Activated T-helper 1 cell treated with Interleukin-2 at 50 U/mL for 16 hours (primary cell): ENCODE data around the gene PDE6B.
"Not testable (repeated sequence)": the region's sequence is repeated elsewhere in the genome, so short reads cannot be mapped to it uniquely, and the experiment has no call there.

Source experiments
- DNase-seq: peaks from one replicate; pipeline ENCODE4 v3.0.0-alpha.2; 2020; ENCODE audit warnings: low read depth

Gene PDE6B

DNA sequence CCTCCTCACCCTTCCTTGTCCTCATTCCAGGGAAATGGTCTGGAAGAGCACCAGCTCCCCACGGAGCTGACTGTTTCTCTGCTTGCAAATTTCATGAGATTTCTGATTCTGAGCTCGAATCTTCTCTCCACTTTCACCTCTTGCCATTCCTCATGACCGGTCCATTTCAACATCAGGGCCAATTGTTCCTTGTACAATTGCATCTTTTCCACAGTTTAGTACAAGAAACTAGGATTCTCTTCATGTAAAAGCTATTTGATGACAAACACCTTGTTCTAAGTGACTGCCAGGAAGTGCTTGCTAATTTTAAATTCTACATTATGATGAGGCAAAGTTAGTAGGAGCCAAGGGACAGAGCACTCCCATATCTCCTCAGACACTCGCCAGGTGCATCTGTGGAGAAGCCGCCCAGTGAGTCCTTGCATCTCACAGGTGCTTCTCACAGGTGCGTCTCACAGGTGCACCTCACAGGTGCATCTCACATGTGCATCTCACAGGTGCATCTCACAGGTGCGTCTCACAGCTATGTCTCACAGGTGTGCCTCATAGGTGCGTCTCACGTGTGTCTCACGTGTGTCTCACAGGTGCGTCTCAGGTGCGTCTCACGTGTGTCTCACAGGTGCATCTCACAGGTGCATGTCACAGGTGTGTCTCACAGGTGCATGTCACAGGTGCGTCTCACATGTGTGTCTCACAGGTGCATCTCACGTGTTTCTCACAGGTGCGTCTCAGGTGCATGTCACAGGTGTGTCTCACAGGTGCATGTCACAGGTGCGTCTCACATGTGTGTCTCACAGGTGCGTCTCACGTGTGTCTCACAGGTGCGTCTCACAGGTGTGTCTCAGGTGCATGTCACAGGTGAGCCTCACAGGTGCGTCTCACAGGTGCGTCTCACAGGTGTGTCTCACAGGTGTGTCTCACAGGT lies 3.0 kb upstream of the PDE6B start:
- DNase-seq = no peak

DNA sequence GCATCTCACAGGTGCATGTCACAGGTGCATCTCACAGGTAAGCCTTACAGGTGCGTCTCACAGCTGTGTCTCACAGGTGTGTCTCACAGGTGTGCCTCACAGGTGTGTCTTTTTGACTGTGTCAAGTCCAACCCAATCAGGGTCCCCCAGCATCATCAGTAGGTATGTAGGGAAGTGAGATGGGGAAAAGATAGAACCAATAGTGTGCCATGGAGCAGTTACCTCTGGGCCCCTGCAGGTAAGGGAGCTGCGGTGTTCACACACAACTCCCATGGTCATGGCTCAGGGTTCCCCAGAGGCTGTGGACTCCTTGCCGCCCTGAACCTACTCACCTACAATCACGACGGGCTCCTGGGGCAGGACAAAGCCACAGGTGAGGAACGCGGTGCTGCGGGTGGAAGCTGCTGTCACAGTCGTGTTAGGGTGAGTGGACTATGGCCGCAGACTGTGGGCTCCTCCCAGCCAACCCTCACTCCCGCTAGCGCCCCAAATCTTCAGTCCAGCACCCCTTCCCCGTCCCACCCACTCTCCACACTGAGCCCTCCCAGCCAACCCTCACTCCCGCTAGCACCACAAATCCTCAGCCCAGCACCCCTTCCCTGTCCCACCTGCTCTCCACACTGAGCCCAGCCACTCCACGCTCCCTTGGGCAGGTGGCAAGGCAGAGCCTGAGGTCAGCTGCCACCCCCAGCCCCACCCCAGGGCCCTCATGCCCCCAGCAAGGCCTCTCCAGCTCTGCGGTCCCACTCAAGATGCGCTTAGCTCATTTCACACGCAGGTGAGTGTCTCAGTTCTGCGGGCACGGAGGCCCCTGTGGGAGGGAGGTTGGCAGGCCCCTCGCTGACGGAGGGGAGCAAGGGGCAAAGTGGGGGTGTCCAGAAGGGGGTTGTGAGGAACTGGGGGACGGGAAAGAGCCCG lies 2.1 kb upstream of the PDE6B start:
- no peak for DNase-seq

DNA sequence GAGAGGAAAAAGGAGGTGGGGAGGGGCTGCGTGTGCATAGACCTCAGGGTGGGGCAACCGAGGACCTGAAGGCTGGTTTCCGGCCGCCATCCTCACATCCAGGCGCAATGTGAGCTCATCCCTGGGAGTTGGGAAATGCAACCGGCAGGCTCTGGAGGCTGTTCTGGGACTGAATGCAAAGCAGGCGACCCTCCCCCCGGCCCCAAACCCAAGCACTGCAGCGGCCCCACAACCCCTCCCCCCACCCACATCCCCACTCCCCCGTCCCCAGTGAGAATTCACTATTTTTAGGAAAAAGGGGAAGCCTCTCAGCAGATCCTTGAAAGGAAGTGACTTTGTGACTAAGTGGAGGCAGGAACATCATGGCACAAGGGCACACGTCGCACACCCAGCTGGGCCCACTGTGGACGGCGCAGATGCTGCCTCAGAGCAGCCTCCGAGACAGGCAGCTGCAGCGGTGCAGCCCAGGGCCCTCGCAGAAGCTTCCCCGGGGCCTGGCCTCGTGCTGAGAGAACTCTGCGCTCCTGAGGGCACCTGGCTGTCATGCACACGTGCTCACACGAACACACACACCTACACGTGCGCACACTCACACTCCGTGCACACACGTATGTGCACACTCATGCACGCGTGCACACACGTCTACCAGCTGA lies 1.3 kb upstream of the PDE6B start:
- no peak for DNase-seq

DNA sequence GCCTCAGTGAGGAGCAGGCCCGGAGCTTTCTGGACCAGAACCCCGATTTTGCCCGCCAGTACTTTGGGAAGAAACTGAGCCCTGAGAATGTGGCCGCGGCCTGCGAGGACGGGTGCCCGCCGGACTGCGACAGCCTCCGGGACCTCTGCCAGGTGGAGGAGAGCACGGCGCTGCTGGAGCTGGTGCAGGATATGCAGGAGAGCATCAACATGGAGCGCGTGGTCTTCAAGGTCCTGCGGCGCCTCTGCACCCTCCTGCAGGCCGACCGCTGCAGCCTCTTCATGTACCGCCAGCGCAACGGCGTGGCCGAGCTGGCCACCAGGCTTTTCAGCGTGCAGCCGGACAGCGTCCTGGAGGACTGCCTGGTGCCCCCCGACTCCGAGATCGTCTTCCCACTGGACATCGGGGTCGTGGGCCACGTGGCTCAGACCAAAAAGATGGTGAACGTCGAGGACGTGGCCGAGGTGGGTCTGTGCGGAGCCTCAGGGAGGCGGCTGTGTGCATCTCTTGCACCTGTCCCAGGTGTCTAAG lies 323 bp downstream of the PDE6B start:
- DNase-seq = no peak

DNA sequence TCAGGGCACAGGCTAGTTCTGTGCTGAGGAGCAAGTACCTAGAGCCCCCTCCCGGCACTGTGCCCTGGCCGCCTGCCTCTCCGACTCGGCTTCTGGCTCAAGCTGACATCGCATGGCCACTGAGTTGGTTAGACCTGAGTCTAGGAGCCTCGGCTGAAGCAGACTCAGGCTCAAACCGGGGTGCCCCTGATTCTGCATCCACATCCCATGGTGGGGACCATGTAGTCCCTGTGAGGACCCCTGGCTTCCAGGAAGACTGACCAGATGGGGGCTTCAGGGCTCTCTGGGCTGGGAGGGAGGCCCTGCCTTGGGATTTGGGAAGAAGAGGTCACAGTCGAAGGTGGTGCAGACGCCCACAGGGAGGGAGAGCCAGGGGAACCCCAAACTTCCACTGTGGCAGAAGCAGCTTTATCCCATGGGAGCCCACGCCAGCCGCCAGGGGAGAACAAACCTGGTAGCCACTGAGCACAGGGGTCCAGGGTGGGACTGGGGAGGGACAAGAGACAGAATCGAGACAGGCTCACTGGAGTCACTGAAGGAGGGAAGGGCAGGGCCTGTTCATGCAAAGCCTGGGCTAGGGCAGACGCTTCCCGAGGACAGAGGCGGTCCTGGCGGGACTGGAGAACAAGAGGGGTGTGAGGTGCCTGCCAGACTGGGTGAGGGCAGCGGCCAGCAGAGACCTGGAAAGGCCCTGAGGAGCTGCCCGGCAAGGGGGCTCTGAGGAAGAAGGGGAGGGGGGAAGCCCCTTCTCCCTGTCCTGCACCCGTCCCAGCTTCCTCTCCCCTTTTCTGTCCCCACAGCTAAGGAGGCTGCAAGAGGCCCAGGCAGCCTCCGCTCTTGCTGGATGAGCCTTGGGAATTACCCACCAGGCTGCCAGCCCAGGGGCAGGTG lies 1.1 kb downstream of the PDE6B start:
- DNase-seq = no peak

DNA sequence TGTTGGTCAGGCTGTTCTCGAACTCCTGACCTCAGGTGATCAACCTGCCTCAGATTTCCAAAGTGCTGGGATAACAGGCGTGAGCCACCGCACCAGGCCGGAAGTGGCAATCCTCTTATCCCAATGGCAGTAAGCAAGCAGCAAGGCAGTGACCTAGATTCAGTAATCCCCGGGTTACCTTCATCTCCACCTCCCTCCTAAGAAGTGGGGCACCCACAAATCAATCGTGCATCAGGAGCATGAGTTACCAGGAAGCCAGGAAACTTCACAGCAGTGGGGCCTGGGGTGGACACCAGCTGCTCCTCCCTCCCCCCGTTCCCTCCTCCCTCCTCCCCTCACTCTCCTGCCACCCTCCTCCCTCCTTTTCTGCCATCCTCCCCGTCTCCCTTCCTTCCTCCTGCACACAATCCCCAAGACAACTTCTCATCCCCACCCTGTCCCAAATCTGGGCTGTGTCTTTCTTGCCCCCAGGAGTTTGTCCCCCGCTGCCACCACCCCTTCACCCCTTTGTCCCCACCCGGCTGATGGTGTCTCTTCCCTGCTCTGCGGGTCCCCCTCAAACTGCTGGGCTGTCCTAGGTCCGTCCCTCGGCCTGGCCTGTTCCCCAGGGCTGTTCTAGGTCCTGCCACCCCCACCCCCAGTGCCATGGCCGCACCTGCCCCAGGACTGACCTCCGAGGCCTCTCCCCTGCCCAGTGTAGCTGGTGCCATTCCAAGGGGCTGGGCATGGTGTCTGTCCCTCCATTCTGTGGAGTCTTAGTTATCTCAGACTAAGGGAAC lies 2.2 kb downstream of the PDE6B start:
- DNase-seq = no peak

DNA sequence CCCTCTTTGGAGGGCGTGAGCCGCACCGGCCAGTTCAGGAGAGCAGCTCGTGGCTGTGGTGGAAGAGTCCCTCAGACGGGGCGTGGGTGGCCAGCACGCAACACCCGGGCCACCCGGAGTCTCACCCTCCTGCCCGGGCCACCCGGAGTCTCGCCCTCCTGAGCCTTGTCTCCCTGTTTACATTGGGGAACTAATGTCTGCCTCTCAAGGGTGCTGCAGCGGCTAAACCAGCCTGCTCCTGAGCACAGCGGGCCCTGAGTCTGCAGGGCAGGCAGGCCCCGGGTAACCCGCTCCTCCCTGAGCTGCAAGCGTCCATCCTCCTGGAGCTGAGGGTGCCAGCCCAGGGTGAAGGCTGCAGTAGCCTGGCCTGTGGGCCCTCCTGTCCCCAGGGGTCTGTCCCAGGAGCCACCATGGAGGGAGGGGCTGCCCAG lies 3.0 kb downstream of the PDE6B start:
- DNase-seq = no peak

DNA sequence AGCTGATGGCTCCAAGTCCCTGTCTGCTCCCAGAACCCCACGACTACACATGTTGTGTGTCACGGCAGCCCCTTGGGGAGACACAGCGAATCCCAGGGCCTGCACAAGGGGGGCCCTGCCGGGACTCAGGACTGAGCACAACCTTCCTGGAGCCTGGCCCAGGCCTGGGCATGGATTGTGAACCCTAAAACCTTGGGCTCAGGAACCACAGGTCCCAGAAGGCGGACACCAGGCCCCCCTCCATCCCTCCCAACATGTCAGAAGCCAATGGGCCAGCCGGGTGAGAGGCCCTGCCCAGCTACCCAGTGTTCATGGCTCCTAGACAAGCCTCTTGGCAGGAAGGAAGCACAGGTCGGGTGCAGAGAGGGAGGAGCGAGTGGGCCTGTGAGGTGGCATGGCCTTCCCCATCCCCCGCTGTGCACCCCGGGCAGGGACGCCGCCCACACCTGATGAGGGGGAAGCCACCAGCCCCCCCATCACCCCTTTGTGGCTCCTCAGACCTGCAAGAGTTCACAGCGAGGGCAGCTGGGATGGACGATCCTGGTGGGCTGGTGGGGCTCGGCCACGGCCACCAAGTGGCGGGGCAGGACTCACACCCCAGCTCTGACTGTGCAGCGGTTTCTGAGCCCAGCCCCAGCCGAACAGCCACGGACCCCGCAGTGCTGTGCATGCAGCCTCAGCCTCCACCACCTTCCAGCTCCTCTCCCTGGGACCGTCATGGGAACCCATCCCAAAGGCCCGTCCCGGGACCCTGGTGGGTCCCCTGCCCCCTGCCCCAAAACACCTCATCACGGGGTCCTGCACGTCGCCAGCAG lies 3.7 kb downstream of the PDE6B start:
- no peak for DNase-seq

DNA sequence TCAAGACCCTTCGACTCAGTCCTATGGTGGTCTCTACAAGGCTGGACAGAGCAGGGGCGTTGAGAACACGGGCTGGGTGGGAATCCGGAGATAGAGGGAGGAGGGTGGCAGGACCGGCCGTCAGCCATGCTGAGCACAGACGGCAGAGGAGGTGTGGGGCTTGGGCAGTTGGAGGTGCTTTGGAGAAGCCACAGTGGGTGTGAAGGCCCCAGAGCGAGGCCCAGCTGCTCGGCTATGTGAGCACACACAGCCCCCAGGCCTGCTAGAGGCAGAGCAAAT lies 4.2 kb downstream of the PDE6B start:
- DNase-seq = no peak

DNA sequence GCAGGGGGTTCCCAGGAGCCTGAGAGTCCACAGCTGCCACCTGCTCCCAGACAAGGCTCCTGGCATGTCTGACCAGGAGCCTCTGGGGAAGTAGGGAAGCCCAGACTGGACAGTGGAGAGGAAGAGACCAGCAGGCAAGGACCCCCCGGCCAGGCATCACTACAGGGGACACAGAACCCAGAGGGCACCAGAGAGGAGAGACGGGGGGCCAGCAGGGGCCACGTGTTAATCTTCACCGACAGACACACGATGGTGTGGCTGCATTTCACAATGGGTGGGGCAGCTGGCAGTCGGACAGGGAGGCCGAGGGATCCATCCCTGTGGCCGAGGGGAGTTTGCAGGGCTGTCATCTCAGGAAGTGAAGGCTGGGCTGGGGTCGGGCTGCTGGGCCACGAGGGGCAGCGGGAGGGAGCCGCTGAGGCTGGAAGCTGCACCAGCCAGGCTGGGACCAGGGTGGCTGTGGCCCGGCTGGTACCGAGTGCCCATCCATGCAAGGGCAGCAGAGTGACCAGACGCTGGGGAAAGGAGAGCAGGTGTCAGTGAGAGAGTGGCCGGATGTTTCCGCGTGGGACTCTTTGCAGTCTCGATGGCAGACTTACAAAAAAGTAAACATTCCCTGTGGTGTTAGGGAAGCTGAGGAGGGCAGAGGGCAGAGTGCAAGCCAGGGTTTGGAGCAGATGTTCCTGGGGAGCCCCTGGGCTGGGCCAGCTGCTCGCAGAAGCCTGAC lies 4.7 kb downstream of the PDE6B start:
- DNase-seq = no peak

DNA sequence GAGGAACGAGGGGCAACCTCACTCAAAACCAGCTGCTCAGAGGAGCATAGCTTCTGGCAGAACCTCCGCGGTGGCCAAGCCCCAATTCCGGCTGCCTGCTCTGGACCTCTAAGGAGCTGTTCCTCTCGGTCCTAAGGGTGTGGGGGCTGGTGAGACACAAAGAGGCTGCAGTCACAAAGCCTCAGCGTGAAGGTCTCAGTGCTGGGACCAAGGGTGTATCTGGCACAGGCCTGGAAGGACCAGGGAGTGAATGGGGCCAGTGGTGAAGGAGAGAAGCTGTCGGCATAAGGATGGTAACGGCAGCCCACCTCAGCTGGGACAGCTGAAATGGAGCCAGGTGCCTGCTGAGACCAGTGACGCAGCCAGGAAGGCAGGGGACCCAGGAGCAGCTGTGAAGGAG lies 5.3 kb downstream of the PDE6B start:
- DNase-seq = no peak

DNA sequence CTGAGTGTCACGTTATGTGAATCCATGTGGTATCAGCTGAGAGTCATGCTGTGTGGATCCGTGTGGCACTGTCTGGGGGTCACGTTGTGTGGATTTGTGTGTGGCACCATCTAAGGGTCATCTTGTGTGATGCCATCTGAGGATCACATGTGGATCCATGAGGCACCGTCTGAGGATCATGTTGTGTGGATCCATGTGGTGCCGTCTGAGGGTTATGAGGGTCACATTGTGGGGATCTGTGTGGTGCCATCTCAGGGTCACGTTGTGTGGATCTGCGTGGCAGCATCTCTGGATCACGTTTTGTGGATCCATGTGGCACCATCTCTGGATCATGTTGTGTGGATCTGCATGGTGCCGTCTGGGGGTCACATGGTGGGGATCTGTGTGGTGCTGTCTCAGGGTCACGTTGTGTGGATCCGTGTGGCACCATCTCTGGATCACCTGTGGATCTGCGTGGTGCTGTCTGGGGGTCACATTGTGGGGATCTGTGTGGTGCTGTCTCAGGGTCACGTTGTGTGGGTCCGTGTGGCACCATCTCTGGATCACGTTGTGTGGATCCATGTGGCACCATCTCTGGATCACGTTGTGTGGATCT lies 6.9 kb downstream of the PDE6B start:
- no peak for DNase-seq

DNA sequence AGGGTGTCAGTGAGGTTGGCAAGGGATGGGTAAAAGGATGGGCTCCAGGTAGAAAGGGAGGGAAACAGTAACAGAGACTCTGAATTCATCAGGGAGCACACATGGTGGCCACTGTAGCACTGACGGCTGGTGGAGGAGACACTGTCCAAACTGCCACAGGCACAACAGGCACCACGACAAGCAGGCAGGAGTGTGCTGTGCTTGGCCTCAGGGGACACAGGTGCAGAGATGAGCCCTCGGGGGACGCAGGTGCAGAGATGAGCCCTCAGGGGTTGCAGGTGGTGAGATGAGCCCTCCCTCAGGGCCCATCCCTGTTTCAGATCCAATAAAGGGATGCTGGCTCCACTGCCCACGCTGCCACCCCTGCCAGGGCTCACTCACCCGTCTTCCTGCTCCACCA lies 7.6 kb downstream of the PDE6B start:
- DNase-seq = no peak

DNA sequence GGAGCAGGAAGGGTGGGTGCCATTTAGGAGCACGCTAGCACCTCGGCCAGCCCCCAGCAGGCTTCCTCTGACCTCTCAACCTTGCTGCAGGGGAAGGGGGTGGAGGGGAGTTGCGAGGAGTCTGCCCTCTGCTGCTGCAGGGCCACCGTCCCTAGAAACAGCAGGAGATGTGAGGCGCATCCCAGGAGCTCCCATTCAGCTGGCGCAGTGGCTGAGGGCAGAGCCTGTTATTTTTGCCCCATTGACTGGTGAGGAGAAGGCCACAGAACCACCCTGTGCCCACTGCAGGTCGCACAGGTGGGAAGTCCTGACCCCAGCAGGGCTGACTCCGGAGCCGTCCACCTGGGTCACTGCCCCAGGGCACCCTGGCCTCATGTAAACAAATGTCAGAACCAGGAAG lies 8.0 kb downstream of the PDE6B start:
- DNase-seq = no peak

DNA sequence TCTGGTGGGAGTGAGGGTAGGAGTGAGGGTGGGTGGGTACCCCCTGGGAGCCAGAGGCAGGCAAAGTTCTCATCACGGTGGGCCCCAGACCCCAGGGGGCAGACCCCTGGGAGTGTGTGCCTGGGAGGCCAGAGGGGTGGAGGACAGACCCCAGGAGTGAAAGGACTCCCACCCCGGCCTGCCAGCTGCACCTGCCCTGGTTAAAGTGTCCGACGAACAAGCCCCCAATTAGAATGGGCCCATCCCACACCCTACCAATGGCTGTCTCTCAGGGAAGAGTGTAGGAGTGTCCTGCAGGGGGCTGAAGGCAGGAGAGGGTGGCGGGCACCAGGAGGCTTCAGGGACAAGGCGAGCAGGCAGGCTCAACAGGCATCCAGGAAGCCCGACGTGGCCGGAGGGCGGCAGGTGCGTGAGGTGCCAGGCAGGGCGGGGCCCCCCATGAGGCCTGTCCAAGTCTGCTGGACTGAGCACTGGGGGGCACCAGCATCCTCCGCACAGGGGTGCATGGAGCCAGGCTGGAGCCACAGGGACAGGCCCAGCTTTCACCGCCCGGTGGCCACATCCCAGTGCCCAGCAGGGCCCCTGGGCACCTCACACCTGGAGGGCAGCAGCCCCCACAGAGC lies 8.7 kb downstream of the PDE6B start:
- no peak for DNase-seq

DNA sequence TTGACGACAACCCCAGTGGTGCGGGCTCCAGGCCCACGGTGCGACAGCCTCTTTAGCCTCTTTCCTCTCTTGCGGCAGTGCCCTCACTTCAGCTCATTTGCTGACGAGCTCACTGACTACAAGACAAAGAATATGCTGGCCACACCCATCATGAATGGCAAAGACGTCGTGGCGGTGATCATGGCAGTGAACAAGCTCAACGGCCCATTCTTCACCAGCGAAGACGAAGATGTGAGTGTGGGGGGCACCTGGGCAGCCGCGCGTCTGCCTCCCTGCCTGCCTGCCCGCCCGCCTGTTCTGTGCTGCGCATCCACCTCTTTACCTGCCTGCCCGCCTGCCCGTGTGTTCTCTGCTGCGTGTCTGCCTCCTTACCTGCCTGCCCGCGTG lies 9.2 kb downstream of the PDE6B start:
- DNase-seq = no peak

DNA sequence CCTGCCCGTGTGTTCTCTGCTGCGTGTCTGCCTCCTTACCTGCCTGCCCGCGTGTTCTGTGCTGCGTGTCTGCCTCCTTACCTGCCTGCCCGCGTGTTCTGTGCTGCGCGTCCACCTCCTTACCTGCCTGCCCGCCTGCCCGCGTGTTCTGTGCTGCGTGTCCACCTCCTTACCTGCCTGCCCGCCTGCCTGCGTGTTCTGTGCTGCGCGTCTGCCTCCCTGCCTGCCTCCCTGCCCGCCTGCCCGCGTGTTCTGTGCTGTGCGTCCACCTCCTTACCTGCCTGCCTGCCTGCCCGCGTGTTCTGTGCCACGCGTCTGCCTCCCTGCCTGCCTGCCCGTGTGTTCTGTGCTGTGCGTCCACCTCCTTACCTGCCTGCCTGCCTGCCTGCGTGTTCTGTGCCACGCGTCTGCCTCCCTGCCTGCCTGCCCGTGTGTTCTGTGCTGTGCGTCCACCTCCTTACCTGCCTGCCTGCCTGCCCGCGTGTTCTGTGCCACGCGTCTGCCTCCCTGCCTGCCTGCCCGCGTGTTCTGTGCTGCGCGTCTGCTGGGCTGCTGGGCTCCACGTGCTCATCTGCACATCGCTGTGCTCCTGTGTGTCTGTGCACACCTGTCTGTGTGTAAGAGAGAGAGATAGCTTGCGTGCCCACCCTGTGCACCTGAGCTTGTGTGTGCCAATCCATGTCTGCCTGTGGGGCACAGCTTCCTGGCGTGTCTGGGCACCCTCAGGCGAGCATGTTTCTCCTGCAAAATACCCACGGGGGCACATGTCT lies 9.9 kb downstream of the PDE6B start:
- DNase-seq = not testable (repeated sequence)
